GM12801 (cell line): Measurements from ENCODE around the gene POMC.

ENCODE experiments used
- TF ChIP-seq, protein P1 (sequence below): IDR thresholded peaks from one replicate; pipeline ENCODE4 v1.5.1; 2011; ENCODE audit warnings: control low read depth; ENCODE audit not compliant: insufficient read length; ENCODE audit errors: extremely low read depth

POMC gene

DNA sequence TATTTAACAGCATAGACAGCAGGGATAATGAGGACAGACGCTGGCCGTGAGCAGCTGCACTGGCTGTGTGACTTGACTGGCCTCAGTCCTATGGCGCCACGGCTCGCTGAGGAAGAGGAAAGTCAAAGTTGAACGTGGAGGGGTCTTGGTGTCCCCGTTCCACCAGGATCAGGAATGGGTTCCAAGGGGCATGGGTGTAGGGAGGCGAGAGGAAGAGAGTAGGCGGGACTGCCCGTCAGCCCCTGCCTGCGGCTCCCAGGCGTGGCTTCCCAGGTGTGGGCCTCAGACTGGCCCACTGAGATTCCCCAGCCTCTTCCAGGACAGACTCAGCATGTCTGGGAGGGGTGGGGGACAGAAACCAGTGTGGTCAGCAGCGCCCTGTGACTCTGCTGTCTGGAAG, 51.4 kb downstream of the POMC start:
- TF ChIP-seq, protein P1, sequence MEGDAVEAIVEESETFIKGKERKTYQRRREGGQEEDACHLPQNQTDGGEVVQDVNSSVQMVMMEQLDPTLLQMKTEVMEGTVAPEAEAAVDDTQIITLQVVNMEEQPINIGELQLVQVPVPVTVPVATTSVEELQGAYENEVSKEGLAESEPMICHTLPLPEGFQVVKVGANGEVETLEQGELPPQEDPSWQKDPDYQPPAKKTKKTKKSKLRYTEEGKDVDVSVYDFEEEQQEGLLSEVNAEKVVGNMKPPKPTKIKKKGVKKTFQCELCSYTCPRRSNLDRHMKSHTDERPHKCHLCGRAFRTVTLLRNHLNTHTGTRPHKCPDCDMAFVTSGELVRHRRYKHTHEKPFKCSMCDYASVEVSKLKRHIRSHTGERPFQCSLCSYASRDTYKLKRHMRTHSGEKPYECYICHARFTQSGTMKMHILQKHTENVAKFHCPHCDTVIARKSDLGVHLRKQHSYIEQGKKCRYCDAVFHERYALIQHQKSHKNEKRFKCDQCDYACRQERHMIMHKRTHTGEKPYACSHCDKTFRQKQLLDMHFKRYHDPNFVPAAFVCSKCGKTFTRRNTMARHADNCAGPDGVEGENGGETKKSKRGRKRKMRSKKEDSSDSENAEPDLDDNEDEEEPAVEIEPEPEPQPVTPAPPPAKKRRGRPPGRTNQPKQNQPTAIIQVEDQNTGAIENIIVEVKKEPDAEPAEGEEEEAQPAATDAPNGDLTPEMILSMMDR, result no peak

DNA sequence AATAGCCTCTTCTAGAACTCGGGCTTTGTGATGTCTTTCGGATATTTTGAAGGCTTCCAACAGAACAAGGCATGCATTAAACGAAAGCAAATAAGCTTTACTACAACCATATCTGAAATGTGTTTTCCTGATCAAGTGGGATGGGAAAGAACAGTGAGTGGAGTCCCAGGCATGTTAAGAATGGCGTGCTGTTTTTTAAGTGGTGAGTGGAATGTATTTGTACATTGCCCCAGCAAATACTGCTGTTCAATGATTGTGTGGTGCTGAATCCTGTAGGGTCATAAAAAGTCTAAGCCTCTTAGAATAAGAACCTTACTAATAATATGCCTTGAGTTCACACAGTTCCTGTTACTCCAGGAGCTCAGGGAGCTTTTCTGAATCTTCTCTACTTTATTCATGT, 52.5 kb downstream of the POMC start:
- TF ChIP-seq, protein P1, result no peak

- TF ChIP-seq, protein P1, result no peak
Measured at GRCh38 chr2:25115249-25115883, 53.0 kb downstream of the POMC start.

DNA sequence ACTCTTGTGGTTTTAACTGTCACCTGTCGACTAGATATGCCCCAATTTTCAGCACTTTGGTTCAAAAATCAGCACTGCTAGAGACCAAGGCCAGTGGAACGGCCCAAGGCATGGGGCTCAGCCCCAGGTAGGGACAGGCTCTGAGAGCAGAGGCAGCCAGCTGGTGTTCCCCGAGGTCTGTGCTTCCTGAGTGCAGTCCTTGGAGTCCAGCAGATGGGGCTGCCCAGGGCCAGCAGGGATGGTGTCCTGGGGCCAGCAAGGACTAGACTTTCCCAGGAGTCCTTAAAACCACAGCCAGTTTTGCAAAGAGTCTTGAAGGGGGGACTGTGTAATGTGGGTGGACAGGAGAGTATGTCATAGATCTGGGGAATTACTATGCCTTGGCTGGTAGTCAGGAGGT, 56.3 kb downstream of the POMC start:
- TF ChIP-seq, protein P1, result no peak
